A673 (cell line): ENCODE results near the gene ACSL1.

Experiments used
- CTCF ChIP-seq: fragments of 300-800, 200-600 bp; sonication (generic); conservative IDR thresholded peaks from 2 replicates; pipeline ENCODE4 v1.5.1; 2017; ENCODE audit warnings: low read depth, mild to moderate bottlenecking, antibody characterized with exemption, low read length, moderate library complexity, mixed read lengths
- EZH2 ChIP-seq: fragments of 200-600 bp; sonication (generic); IDR thresholded peaks from 2 replicates; pipeline ENCODE4 v1.6.1; 2017; ENCODE audit warnings: borderline replicate concordance, low read depth, mild to moderate bottlenecking, mixed read lengths, antibody characterized with exemption, low read length; ENCODE audit not compliant: poor library complexity, severe bottlenecking

- TF ChIP-seq CTCF, result no peak
- TF ChIP-seq EZH2, result no peak
Measured at GRCh38 chr4:184763150-184763780, 62.5 kb downstream of the ACSL1 start.
